GM18873 (cell line): ENCODE data around the gene OR2J2.
"Not testable (repeated sequence)": the region's sequence is repeated elsewhere in the genome, so short reads cannot be mapped to it uniquely, and the experiment has no call there.

Experiments
- ATAC-seq: cut with Tn5 transposase; IDR thresholded peaks from one replicate; pipeline ENCODE4 v1.9.1; 2021; ENCODE audit warnings: mild to moderate bottlenecking, moderate library complexity, moderate number of reproducible peaks; ENCODE audit not compliant: unreplicated experiment, low FRiP score

Gene OR2J2

DNA sequence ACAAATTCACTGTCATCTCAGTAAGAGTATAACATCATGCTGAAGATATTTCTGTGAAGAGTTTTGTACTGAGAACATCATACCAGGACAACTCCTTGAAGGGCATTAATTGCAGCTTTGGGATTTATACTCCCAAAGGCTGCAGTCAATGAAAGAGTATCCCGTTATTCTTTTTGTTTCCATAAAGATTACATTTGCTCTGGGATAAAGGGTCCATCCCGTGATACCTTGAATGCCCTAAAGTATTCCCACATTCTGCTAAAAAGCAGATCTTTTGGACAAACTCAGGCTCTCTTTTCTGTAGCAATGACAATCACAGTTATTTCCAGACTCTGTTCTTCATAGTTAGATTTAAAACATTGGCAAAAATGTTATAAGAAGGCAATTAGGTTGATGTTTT is at the start of gene OR2J2:
Gene OR2J2 (plus strand): TSS at position 301 of the 400 bp plus-strand sequence. CDS start 2,729 bp downstream, outside the sequence.
- ATAC-seq = not testable (repeated sequence)

DNA sequence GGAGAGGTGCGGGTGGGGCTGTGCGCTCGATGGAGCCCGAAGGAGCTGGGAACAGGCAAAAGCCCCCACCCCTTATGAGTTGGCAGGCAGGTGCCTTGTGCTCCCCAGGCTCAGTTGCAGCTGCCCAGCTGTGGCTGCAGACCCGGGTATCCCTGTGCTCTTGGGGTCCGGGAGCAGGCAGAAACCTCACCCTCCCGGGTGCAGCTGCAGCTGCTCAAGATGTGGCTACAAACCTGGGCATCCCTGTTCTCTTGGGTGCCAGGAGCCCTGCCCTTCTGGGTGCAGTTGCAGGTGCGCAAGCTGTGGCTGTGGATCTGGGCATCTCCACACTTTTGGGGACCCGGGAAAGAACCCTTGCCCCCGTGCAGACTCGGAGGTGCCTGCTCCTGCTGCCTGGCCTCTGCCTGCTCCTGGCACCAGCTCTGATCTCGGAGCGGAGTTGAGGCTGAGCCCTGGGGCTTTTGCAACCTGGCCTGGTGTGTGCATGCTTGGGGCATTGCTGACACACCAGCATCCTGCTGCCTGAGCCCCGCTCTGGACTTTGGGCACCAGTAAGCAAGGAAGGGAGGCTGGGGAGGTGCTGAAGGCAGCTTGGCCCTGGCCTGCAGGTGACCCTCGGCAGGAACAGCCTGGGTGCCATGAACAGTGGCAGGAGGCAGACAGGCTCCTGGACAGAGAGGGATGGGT is 41.2 kb upstream of the OR2J2 start:
- ATAC-seq = no peak

GRCh38 chr6:29130644-29131043 is 40.1 kb upstream of the OR2J2 start:
- no peak for ATAC-seq

GRCh38 chr6:29131691-29132090 is 39.0 kb upstream of the OR2J2 start:
- no peak for ATAC-seq

- no peak for ATAC-seq
These were observed 33.0 kb upstream of the OR2J2 start for GRCh38 chr6:29137724-29138123.

DNA sequence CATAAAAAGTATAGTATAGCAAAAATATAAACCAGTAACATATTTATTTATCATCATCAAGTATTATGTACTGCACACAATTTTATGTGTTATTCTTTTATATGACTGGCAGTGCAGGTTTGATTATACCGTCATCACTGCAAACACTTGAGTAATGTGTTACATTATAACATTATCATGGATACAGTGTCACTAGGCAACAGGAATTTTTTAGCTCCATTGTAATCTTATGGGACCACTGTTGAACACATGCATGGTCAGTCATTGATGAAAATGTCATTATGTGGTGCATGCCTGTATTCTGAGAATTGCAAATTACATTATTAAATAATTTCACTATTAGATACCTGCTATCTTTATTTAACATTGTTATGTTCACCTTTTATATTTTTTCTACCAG is 29.1 kb upstream of the OR2J2 start:
- ATAC-seq = no peak

- ATAC-seq = no peak
These were observed 28.4 kb upstream of the OR2J2 start for GRCh38 chr6:29142309-29142708.

- ATAC-seq = no peak
These were observed 24.5 kb upstream of the OR2J2 start for GRCh38 chr6:29146179-29146578.

GRCh38 chr6:29147074-29147473 is 23.6 kb upstream of the OR2J2 start:
- ATAC-seq = no peak

DNA sequence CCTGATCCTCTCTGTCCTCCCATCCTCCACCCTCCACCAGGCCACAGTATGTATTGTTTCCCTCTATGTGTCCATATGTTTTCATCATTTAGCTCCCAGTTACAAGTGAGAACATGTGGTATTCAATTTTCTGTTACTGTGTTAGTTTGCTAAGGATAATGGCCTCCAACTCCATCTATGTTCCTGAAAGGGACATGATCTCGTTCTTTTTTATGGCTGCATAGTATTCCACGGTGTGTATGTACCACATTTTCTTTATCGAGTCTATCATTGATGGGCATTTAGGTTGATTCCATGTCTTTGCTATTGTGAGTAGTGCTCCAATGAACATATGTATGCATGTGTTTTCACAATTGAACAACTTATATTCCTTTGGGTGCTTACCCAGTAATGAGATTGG is 21.3 kb upstream of the OR2J2 start:
- ATAC-seq = not testable (repeated sequence)

DNA sequence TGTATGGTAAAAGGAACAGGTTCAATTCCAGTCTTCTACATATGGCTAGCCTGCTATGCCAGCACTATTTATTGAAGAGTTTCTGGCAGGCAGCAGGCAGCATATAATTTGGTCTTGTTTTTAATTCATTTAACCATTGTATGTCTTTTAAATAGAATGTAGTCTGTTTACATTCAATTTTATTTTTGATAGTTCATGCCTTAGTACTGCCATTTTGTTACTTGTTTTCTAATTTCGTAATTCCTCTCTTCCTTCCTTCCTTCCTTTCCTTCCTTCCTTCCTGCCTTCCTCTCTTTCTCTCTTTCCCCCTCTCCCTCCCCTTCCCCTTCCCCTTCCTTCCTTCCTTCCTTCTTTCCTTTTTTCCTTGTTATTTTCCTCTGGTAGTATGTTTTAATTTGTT is 17.6 kb upstream of the OR2J2 start:
- ATAC-seq = no peak

DNA sequence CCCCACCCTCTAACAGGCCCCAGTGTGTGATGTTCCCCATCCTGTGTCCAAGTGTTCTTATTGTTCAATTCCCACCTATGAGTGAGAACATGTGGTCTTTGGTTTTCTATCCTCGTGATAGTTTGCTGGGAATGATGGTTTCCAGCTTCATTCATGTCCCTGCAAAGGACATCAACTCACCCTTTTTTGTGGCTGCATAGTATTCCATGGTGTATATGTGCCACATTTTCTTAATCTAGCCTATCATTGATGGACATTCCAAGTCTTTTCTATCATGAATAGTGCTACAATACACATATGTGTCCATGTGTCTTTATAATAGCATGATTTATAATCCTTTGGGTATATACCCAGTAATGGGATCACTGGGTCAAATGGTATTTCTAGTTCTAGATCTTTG is 15.5 kb upstream of the OR2J2 start:
- not testable (repeated sequence) for ATAC-seq

GRCh38 chr6:29159922-29160321 is 10.8 kb upstream of the OR2J2 start:
- not testable (repeated sequence) for ATAC-seq

DNA sequence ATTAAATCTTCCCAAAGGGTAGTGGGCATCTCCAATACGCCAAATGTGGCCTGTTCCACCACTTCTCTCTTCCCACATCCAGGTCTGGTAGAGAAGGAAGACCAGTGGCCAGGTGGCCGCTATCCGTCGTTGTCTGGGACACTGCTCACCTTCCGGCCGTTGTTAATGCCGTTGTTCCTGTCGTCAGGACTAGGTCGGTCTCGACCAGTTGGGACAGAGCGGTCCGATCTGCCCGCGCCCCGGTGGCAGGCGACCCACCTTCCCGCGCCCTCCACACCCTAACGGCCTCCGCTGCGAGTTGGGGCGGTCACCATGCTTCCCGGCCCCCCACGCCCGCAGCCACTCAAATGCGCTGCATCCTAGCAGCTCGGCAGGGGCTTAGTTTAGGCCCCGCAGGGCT is 5.1 kb upstream of the OR2J2 start:
- ATAC-seq = not testable (repeated sequence)

GRCh38 chr6:29171736-29172135 is 1.0 kb downstream of the OR2J2 start:
- no peak for ATAC-seq

GRCh38 chr6:29183594-29183993 is 12.9 kb downstream of the OR2J2 start:
- no peak for ATAC-seq

GRCh38 chr6:29188659-29189058 is 18.0 kb downstream of the OR2J2 start:
- ATAC-seq = not testable (repeated sequence)

- ATAC-seq = no peak
These were observed 30.3 kb downstream of the OR2J2 start for GRCh38 chr6:29200767-29201662.

GRCh38 chr6:29201966-29202365 is 31.3 kb downstream of the OR2J2 start:
- no peak for ATAC-seq

- no peak for ATAC-seq
These were observed 40.8 kb downstream of the OR2J2 start for GRCh38 chr6:29211488-29211887.

- ATAC-seq = no peak
These were observed 45.8 kb downstream of the OR2J2 start for GRCh38 chr6:29216528-29216927.

GRCh38 chr6:29217242-29217641 is 46.5 kb downstream of the OR2J2 start:
- not testable (repeated sequence) for ATAC-seq
